ENCODE results near the gene UBE2R2. TPM values are rescaled to one million over a fixed set of nuclear protein-coding genes. Genes with fewer than 3 reads are reported as not detected.

The UBE2R2 gene
- total RNA-seq, 3 donors from 2014 or later, result 21.2 to 35.0 (median 22.6) TPM

GRCh38 chr9:33780276-33780675 is 36.7 kb upstream of the UBE2R2 start:
- Histone ChIP-seq H3K27me3 (no peaks in the 10 kb centered on the region), H3K27ac (no peak overlapping the region), H3K9me3 (no peaks in the 10 kb centered on the region), H3K36me3 (no peaks in the 10 kb centered on the region), H3K4me1 (no peaks in the 10 kb centered on the region), H3K4me3 (no peak overlapping the region)
- intact Hi-C loops (cut with DNase I; ENCODE audit: low total_unique reads), result loop anchor here (10.0 kb wide), 1 partner anchor 205 kb away; no protein-coding TSS in a partner anchor
- TF ChIP-seq POLR2AphosphoS5 (IDR thresholded peaks at IDR 0.05) (no peak), POLR2A (IDR thresholded peaks at IDR 0.05) (no peak)
- TF ChIP-seq, protein P1, sequence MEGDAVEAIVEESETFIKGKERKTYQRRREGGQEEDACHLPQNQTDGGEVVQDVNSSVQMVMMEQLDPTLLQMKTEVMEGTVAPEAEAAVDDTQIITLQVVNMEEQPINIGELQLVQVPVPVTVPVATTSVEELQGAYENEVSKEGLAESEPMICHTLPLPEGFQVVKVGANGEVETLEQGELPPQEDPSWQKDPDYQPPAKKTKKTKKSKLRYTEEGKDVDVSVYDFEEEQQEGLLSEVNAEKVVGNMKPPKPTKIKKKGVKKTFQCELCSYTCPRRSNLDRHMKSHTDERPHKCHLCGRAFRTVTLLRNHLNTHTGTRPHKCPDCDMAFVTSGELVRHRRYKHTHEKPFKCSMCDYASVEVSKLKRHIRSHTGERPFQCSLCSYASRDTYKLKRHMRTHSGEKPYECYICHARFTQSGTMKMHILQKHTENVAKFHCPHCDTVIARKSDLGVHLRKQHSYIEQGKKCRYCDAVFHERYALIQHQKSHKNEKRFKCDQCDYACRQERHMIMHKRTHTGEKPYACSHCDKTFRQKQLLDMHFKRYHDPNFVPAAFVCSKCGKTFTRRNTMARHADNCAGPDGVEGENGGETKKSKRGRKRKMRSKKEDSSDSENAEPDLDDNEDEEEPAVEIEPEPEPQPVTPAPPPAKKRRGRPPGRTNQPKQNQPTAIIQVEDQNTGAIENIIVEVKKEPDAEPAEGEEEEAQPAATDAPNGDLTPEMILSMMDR (IDR thresholded peaks at IDR 0.05), result no peak
- no peak for DNase-seq (ENCODE audit: low spot score in 2 of 2)

- Histone ChIP-seq H3K4me3 (no peak overlapping the region), H3K27me3 (no peaks in the 10 kb centered on the region), H3K9me3 (no peaks in the 10 kb centered on the region), H3K36me3 (no peaks in the 10 kb centered on the region), H3K27ac (no peak overlapping the region), H3K4me1 (no peaks in the 10 kb centered on the region)
- TF ChIP-seq, protein P1 (IDR thresholded peaks at IDR 0.05), result no peak
- TF ChIP-seq POLR2AphosphoS5 (IDR thresholded peaks at IDR 0.05) (no peak), POLR2A (IDR thresholded peaks at IDR 0.05) (no peak)
- intact Hi-C loops (cut with DNase I; ENCODE audit: low total_unique reads), result loop anchor here (10.0 kb wide), 1 partner anchor 203 kb away; no protein-coding TSS in a partner anchor
- no peak for DNase-seq (ENCODE audit: low spot score in 2 of 2)
Observed at GRCh38 chr9:33781736-33782135, 35.2 kb upstream of the UBE2R2 start.

DNA sequence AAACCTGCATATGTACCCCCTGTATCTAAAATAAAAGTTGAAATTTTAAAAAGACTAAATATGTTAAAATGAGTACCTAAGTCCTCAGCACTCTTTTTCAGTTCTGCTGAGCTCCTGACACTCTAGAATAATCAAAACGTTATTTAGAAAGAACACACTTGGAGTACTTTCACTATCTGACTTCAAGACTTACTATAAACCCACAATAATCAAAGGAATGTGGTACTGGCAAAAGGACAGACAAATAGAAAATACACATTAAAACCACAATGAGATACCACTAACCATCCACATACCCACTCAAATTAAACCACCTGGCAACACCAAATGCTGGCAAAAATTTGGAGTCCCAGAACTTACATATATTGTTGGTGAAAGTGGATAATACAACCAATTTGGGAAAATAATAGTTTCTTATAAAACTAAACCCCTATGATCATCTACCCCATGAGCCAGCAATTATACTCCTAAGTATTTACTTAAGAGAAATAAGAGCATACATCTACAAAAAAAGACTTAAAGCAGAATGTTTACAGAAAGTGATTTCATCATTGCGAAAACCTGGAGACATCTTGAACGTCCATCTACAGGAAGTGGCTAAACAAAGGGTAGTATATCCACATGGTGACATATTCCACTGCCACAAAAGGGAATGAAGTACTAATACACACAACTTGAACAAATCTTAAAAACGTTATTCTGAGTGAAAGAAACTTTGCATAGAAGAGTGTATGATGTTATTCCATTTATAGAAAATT is 34.4 kb upstream of the UBE2R2 start:
- Histone ChIP-seq H3K27ac (no peak overlapping the region), H3K4me3 (no peak overlapping the region), H3K36me3 (no peaks in the 10 kb centered on the region), H3K9me3 (no peaks in the 10 kb centered on the region), H3K4me1 (no peaks in the 10 kb centered on the region), H3K27me3 (no peaks in the 10 kb centered on the region)
- TF ChIP-seq POLR2A (IDR thresholded peaks at IDR 0.05) (no peak), POLR2AphosphoS5 (IDR thresholded peaks at IDR 0.05) (no peak)
- intact Hi-C loops (cut with DNase I; ENCODE audit: low total_unique reads), result loop anchor here (10.0 kb wide), 1 partner anchor 202 kb away; no protein-coding TSS in a partner anchor
- no peak for DNase-seq (ENCODE audit: low spot score in 2 of 2)

- TF ChIP-seq POLR2AphosphoS5 (IDR thresholded peaks at IDR 0.05), result no peak
- TF ChIP-seq, protein P1 (IDR thresholded peaks at IDR 0.05), result no peak
- TF ChIP-seq POLR2A (IDR thresholded peaks at IDR 0.05), result no peak
- H3K27ac ChIP-seq, result no peak overlapping the region
- no peaks in the 10 kb centered on the region for H3K4me1 ChIP-seq
- intact Hi-C loops (cut with DNase I; ENCODE audit: low total_unique reads), result loop anchor here (10.0 kb wide), 1 partner anchor 199 kb away; no protein-coding TSS in a partner anchor
- no peaks in the 10 kb centered on the region for H3K27me3 ChIP-seq
- no peaks in the 10 kb centered on the region for H3K36me3 ChIP-seq
- DNase-seq (ENCODE audit: low spot score in 2 of 2), result no peak
- H3K4me3 ChIP-seq, result no peak overlapping the region
- no peaks in the 10 kb centered on the region for H3K9me3 ChIP-seq
Observed at GRCh38 chr9:33785914-33786313, 31.0 kb upstream of the UBE2R2 start.

DNA sequence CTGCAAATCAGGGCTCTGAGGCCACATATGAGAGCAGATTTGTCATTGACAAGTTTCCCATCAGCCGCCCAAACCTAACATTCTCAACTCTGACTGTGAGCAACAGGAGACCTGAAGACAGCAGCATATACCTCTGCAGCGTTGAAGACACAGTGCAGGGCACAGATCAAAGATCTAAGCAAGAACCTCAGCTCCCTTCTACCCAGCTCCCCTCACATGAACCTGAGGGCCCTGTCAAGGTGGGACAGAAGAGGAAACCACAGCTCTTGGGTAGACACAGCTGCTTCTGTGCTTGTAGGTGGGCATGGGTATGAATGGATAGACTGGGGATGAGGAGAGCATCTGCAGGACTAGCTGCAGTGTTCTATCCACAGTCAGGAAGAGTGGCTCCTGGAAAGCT is 30.3 kb upstream of the UBE2R2 start:
- DNase-seq (ENCODE audit: low spot score in 2 of 2), result no peak
- H3K4me3 ChIP-seq, result no peak overlapping the region
- H3K27ac ChIP-seq, result no peak overlapping the region
- TF ChIP-seq POLR2AphosphoS5 (IDR thresholded peaks at IDR 0.05) (no peak), POLR2A (IDR thresholded peaks at IDR 0.05) (no peak)
- TF ChIP-seq, protein P1 (IDR thresholded peaks at IDR 0.05), result no peak
- H3K4me1 ChIP-seq, result no peaks in the 10 kb centered on the region
- H3K36me3 ChIP-seq, result no peaks in the 10 kb centered on the region
- H3K27me3 ChIP-seq, result no peaks in the 10 kb centered on the region
- no peaks in the 10 kb centered on the region for H3K9me3 ChIP-seq
- intact Hi-C loops (cut with DNase I; ENCODE audit: low total_unique reads), result loop anchor here (10.0 kb wide), 1 partner anchor 198 kb away; no protein-coding TSS in a partner anchor

Data from breast epithelium (tissue), 4 donors.